Coronary artery (tissue), 2 donors: Measurements from ENCODE around the gene CARD11.

Experiments
- DNase-seq: peaks from one replicate; pipeline ENCODE4 v3.0.0-alpha.2; 2017; ENCODE audit warnings: low spot score
- H3K27ac ChIP-seq, 2 donors: fragments of 200-600 bp; sonication (generic); one replicate each; pipeline ENCODE4 v1.5.1; 2016 to 2019
- H3K4me3 ChIP-seq: fragments of 200-600 bp; sonication (generic); 2 replicates; pipeline ENCODE4 v1.5.1; 2016; ENCODE audit warnings: mild to moderate bottlenecking, moderate library complexity
- TF ChIP-seq, protein P1 (sequence below): fragments of 200-600 bp; sonication (generic); IDR thresholded peaks from one replicate; pipeline ENCODE4 v1.5.1; 2019; ENCODE audit warnings: antibody characterized with exemption

Gene CARD11

DNA sequence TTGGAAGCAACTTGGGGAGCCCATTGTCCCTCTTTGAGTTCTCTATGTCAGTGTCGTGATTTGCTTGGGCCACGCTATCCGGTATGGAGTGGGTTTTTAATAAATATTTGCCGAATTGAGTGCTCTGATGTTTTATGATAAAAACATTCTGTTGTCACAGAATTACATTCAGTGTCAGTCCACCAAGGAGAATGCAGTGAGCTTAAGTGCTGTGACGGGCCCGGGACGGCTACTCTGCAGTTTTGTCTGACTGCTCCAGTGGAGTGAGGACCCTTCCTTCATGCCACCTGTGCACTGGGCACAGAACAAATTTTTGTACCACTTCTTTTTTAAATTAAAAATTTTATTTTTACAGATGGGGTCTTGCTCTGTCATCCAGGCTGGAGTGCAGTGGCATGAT lies 76.0 kb downstream of the CARD11 start:
- Histone ChIP-seq H3K27ac (no peak overlapping the region), H3K4me3 (no peak overlapping the region)
- TF ChIP-seq, protein P1, sequence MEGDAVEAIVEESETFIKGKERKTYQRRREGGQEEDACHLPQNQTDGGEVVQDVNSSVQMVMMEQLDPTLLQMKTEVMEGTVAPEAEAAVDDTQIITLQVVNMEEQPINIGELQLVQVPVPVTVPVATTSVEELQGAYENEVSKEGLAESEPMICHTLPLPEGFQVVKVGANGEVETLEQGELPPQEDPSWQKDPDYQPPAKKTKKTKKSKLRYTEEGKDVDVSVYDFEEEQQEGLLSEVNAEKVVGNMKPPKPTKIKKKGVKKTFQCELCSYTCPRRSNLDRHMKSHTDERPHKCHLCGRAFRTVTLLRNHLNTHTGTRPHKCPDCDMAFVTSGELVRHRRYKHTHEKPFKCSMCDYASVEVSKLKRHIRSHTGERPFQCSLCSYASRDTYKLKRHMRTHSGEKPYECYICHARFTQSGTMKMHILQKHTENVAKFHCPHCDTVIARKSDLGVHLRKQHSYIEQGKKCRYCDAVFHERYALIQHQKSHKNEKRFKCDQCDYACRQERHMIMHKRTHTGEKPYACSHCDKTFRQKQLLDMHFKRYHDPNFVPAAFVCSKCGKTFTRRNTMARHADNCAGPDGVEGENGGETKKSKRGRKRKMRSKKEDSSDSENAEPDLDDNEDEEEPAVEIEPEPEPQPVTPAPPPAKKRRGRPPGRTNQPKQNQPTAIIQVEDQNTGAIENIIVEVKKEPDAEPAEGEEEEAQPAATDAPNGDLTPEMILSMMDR: no peak
- DNase-seq: peak; percentile 29

DNA sequence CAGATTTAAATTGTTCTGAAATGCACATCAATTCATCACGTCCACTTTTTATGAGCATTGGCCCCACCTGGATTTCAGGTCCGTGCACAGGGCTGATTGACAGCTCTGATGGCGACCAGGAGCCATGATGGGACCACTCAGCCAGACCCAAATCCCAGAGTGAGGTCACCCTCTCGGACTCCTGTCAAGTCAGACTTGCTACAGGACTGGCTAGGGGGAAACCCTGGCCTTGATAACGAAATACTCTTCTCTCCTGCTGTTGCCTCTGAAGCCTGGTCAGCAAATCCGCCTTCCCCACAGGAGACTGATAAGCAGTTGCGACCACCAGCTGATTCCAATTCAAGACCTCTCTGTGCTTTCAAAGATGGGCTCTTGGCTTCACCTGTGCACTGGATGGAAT lies 76.4 kb downstream of the CARD11 start:
- peak; percentile 49 for DNase-seq
- Histone ChIP-seq H3K4me3 (no peak overlapping the region), H3K27ac (no peak overlapping the region)
- TF ChIP-seq, protein P1: no peak

DNA sequence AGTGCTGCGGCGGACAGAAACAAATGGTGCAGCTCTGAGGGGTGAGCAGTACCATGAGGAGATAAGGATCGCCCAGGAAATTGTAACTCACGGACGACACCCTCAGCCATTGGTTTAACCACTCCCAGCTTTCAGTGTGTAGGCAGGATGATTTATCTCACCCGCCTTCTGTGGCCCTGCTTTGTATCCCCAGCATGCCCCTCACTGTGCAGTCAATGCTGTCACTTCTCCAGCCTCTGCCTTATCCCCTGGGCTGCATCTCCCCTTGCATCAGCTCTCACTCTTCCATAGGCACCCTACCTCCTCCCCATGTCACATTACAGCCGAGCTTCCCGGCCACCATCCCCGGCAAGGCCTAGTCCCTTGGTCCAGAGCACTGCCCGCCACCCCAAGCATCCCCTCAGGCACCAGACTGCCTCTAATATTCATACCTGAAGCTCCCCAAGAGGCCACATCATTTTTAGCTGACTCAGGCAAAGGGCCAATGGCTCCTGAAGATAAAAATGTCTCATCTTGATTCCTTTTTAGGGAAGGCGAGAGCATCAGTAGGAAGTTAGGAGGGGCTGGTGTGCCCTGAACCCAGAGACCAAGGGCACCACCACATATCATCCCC lies 77.1 kb downstream of the CARD11 start:
- TF ChIP-seq, protein P1: no peak
- no peak overlapping the region for H3K4me3 ChIP-seq
- DNase-seq: peak; percentile 21
- no peak overlapping the region for H3K27ac ChIP-seq

DNA sequence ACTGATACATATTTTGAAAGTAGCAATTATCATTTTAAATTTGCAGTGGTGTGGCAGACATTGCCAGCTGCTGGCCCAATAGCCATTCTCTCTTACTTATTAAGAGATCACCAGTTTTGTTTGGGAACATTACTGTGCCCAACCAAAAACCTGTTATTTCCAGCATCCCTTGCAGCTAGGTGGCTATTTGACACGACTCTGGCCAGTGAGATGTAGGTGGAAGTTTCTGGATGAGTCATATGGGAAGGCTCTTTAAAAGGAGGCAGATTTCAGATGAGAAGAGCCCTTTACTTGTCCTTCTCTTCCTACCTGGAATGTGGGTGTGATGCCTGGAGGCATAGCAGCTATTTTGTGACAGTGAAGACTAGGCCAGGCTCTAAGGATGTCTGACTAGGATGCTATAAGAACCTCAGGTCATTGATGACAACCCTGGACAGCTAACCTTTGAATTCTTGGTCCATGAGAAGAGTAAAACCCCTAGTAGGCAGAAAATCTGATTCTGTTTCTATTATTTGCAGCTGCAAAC lies 77.9 kb downstream of the CARD11 start:
- TF ChIP-seq, protein P1: no peak
- DNase-seq: no peak
- H3K27ac ChIP-seq: no peak overlapping the region
- H3K4me3 ChIP-seq: no peak overlapping the region

DNA sequence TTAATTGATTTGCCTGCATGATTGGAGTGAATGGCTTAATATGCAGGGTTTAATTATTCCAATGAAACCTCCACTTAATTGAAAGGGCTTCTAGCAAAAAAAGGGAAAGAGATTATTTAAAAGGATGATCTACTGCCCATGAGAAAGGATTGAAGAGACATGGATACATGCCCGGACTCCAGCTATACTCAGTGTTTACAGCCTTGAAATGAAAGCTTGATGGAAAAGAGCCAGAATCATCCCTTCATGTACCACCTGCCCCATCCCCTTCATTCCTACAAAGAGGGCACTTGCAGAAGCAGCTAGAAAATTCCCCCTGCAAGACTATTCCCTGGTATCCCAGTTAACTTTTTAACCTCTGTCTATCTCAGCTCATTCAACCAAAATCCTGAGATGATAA lies 78.4 kb downstream of the CARD11 start:
- Histone ChIP-seq H3K27ac (no peak overlapping the region), H3K4me3 (no peak overlapping the region)
- TF ChIP-seq, protein P1: no peak
- no peak for DNase-seq

DNA sequence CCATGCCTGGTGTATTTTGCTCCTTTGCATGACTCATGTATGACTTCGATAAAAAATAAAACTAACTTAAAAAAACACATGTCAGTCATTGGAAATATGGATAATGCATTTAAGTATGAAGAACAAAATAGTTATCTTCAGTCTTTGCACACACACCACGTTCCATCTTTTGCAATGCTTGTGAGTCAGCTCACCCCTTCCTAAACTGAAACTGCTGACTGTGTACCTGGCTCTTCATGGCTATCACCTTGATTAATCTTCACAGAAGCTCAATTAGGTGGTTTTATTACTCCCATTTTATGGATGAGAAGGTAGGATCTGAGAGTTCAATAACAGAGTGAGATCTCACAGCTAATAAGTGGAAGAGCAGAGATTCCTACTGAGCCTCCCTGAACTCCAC lies 79.5 kb downstream of the CARD11 start:
- no peak overlapping the region for H3K27ac ChIP-seq
- DNase-seq: peak; percentile 12
- TF ChIP-seq, protein P1: no peak
- H3K4me3 ChIP-seq: no peak overlapping the region

DNA sequence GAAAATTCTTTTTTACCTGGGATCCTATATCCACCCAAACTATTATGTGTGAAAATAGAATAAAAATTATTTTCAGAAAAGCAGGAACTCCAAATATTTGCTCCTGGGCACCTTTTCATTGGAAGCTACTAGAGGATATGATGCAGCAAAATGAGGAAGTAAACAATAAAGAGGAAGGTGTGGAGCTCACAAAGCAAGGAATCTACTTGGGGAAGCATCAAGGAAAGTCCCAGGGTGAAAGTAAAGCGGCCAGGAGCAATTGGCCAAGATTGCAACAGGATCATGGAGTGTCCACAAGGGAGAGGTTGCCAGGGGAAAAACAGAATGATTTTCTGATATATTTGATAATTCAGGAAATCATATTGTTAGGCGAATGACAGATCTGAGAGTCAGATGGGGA lies 80.8 kb downstream of the CARD11 start:
- H3K27ac ChIP-seq: no peak overlapping the region
- H3K4me3 ChIP-seq: no peak overlapping the region
- no peak for DNase-seq
- TF ChIP-seq, protein P1: no peak
